OCI-LY3 (cell line): ENCODE results near the gene SVIP.
A peak's percentile ranks its signal among the peaks of the same experiment; 100 is the strongest.

ENCODE experiments used
- H2AFZ ChIP-seq: fragments of 200-600, 300-600 bp; shearing (Covaris generic); 2 replicates; pipeline ENCODE4 v1.6.0; 2014; ENCODE audit warnings: antibody characterized with exemption, low read depth, low read length
- H3K27ac ChIP-seq: fragments of 200-600, 300-600 bp; sonication (generic); 2 replicates; pipeline ENCODE4 v1.5.1; 2014; ENCODE audit warnings: mild to moderate bottlenecking, low read length, moderate library complexity, mixed read lengths
- H3K27me3 ChIP-seq: fragments of 200-600, 300-600 bp; sonication (generic); 2 replicates; pipeline ENCODE4 v1.6.1; 2014; ENCODE audit warnings: low read depth, low read length, mixed read lengths
- H3K36me3 ChIP-seq: fragments of 200-600, 300-600 bp; sonication (generic); replicated peaks from 2 replicates; pipeline ENCODE3; 2014; ENCODE audit warnings: low read depth, low read length, mixed read lengths
- H3K4me1 ChIP-seq: fragments of 300-600, 200-600 bp; sonication (generic); 2 replicates; pipeline ENCODE4 v1.6.1; 2014; ENCODE audit warnings: low read length, mixed read lengths
- H3K4me2 ChIP-seq: fragments of 200-600, 300-600 bp; sonication (generic); 2 replicates; pipeline ENCODE4 v1.6.1; 2014; ENCODE audit warnings: low read length, mixed read lengths
- H3K4me3 ChIP-seq: fragments of 300-600, 200-600 bp; sonication (generic); 2 replicates; pipeline ENCODE4 v1.5.1; 2014; ENCODE audit warnings: antibody characterized with exemption, mild to moderate bottlenecking, low read length, moderate library complexity
- H3K79me2 ChIP-seq: fragments of 300-600, 200-600 bp; shearing (Covaris generic); 2 replicates; pipeline ENCODE4 v1.6.1; 2014; ENCODE audit warnings: mild to moderate bottlenecking, low read length, mixed read lengths
- H3K9ac ChIP-seq: fragments of 300-600, 200-600 bp; shearing (Covaris generic); 2 replicates; pipeline ENCODE4 v1.6.0; 2014; ENCODE audit warnings: mild to moderate bottlenecking, low read length, moderate library complexity
- H3K9me3 ChIP-seq: fragments of 200-600, 300-600 bp; shearing (Covaris generic); 2 replicates; pipeline ENCODE4 v1.6.1; 2014; ENCODE audit warnings: low read length, mixed read lengths; ENCODE audit not compliant: insufficient read depth
- H4K20me1 ChIP-seq: fragments of 200-600, 300-600 bp; sonication (generic); 2 replicates; pipeline ENCODE4 v1.6.1; 2016; ENCODE audit warnings: low read length, mixed read lengths; ENCODE audit not compliant: insufficient read depth
- EZH2phosphoT487 ChIP-seq: fragments of 200-600 bp; shearing (Covaris generic); IDR thresholded peaks from 2 replicates; pipeline ENCODE4 v1.6.1; 2018; ENCODE audit warnings: antibody characterized with exemption, mixed run types, low read depth
- TF ChIP-seq, protein P1 (sequence below): fragments of 200-600, 300-600 bp; sonication (generic); IDR thresholded peaks from 2 replicates; pipeline ENCODE4 v1.5.1; 2014; ENCODE audit warnings: antibody characterized with exemption, low read length, low read depth

Gene SVIP, protein sequence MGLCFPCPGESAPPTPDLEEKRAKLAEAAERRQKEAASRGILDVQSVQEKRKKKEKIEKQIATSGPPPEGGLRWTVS

DNA sequence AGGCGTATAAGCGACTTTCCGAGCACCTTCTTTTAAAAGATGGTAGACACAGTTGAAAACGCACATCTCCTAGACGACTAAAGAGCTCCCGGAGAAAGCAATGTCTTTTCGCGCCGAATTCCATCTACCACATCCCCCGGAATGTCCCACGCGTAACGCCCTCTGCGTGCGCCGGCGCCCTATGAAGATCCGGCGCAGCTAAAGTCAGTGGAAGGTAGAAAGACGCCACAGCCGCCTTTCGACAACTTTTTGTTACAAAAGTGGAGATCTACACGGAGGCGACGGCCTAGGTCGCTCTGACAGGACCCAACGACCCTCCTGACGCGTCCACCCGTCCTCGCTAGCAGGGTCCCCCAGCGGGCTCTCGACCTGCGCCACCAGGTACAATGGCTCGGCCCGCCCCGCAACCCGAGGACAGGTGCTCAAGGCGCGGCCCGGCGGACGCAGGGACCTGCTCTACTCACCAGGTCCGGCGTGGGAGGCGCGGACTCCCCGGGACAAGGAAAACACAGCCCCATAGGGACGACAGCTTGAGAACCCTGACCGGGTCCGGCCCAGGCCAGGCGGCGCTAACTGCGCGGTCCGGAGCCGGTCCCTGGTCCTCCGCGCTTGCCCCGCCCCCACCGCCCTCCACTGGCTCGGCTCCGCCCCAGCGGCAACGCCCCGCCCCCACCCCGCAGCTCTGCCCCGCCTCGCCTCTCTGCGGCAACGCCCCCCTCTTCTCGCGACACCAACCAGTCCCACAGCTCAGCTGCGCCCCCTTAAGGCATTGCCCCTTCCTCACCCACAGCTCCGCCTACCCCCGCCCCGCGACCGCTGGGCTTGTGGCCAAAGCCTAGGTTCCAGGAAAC is at the start of gene SVIP:
SVIP (minus strand) TSS at position 571 of the 851 bp plus-strand sequence; CDS start at position 518, 53 bp downstream.
- TF ChIP-seq, protein P1, sequence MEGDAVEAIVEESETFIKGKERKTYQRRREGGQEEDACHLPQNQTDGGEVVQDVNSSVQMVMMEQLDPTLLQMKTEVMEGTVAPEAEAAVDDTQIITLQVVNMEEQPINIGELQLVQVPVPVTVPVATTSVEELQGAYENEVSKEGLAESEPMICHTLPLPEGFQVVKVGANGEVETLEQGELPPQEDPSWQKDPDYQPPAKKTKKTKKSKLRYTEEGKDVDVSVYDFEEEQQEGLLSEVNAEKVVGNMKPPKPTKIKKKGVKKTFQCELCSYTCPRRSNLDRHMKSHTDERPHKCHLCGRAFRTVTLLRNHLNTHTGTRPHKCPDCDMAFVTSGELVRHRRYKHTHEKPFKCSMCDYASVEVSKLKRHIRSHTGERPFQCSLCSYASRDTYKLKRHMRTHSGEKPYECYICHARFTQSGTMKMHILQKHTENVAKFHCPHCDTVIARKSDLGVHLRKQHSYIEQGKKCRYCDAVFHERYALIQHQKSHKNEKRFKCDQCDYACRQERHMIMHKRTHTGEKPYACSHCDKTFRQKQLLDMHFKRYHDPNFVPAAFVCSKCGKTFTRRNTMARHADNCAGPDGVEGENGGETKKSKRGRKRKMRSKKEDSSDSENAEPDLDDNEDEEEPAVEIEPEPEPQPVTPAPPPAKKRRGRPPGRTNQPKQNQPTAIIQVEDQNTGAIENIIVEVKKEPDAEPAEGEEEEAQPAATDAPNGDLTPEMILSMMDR: peak; percentile 73
- no peak for TF ChIP-seq EZH2phosphoT487
- Histone ChIP-seq H3K4me1 (peaks cover 11% of the 10 kb centered on the region), H3K9ac (peak within 1 kb of the TSS; percentile 77), H3K36me3 (peaks cover 10% of the 10 kb centered on the region), H3K79me2 (peaks cover 6% of the 10 kb centered on the region), H2AFZ (peak within 1 kb of the TSS; percentile 87), H3K4me2 (peak within 1 kb of the TSS; percentile 88), H4K20me1 (no peaks in the 10 kb centered on the region), H3K27me3 (no peaks in the 10 kb centered on the region), H3K27ac (peak within 1 kb of the TSS; percentile 42), H3K9me3 (no peaks in the 10 kb centered on the region), H3K4me3 (peak within 1 kb of the TSS; percentile 90)

DNA sequence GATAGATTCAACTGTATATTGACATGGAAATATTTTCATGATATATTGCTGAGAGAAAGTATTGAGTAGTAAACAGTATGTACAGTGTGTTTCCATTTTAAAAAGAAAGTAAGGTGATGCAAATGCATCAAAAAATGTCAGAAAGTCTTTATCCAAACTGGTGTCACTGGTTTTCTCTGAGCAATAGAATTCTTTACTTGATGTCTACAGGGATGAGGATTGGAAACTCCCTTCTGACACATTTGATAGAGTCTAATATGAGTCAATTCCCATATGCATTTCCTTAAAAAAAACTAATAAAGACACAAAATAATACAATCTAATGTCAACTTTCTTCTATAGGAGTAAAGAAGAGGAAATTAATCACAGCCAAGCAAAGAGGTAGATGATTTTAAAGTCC is 49.0 kb upstream of the SVIP start:
- TF ChIP-seq, protein P1: no peak
- no peak for TF ChIP-seq EZH2phosphoT487
- Histone ChIP-seq H3K4me3 (no peak overlapping the region), H3K9me3 (no peaks in the 10 kb centered on the region), H3K27me3 (no peaks in the 10 kb centered on the region), H3K79me2 (no peaks in the 10 kb centered on the region), H2AFZ (no peak overlapping the region), H3K4me2 (no peak overlapping the region), H4K20me1 (no peaks in the 10 kb centered on the region), H3K36me3 (no peaks in the 10 kb centered on the region), H3K9ac (no peak overlapping the region), H3K27ac (no peak overlapping the region), H3K4me1 (no peaks in the 10 kb centered on the region)

DNA sequence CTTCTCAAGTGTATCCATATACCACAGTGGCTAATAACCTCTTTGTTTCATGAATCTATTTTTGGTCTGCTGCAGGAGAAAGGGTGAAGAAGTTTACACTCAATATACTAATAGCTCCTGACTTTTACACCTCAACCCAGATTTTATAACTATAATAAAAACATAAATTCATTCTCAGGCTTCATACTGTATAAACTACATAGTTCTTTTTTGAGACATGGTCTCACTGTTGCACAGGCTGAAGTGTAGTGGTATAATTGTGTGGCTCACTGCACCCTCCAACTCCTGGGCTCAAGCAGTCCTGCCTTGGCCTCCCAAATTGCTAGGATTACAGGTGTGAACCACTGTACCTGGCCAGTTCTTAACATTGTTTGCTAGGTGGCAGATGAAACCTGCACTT is 48.4 kb upstream of the SVIP start:
- no peaks in the 10 kb centered on the region for H4K20me1 ChIP-seq
- no peak overlapping the region for H3K27ac ChIP-seq
- H3K4me1 ChIP-seq: no peaks in the 10 kb centered on the region
- H2AFZ ChIP-seq: no peak overlapping the region
- no peaks in the 10 kb centered on the region for H3K27me3 ChIP-seq
- no peak overlapping the region for H3K4me2 ChIP-seq
- H3K79me2 ChIP-seq: no peaks in the 10 kb centered on the region
- H3K9ac ChIP-seq: no peak overlapping the region
- TF ChIP-seq EZH2phosphoT487: no peak
- TF ChIP-seq, protein P1: no peak
- H3K9me3 ChIP-seq: no peaks in the 10 kb centered on the region
- no peaks in the 10 kb centered on the region for H3K36me3 ChIP-seq
- H3K4me3 ChIP-seq: no peak overlapping the region

DNA sequence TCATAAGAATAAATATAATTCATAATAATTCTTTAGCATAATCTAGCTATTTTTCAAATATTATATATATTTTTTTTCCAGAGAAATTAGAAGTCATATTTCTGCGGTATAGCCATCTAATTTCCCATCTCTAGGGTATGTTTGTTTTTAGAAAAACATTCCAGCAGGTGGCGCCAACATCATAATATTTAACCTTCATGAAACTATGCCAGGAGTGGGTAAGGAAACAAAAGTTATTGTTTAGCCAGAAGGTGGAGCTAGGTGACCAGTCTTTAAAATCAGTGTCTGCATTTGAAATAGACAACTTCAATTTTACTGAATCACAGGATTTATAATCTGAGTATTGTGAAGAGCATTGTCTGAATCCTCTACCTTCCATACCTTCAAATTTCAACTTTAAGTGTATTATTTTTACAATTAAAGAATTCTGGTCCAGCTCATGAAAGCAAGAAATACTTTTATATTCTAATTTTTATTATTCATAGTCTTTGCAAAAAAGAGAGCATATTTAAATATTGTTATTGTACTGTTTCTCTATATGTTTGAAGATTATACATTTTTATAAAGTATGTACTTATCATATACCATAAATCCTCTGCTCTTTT is 46.4 kb upstream of the SVIP start:
- no peaks in the 10 kb centered on the region for H3K36me3 ChIP-seq
- no peaks in the 10 kb centered on the region for H3K79me2 ChIP-seq
- H3K4me1 ChIP-seq: no peaks in the 10 kb centered on the region
- TF ChIP-seq, protein P1: peak; percentile 89
- TF ChIP-seq EZH2phosphoT487: no peak
- no peaks in the 10 kb centered on the region for H3K9me3 ChIP-seq
- no peak overlapping the region for H3K9ac ChIP-seq
- H2AFZ ChIP-seq: no peak overlapping the region
- H3K4me3 ChIP-seq: no peak overlapping the region
- H3K27ac ChIP-seq: no peak overlapping the region
- no peaks in the 10 kb centered on the region for H3K27me3 ChIP-seq
- no peaks in the 10 kb centered on the region for H4K20me1 ChIP-seq
- H3K4me2 ChIP-seq: no peak overlapping the region
